HG02759 (cell line): Measurements from ENCODE around the gene SCYGR8.
"Not testable (repeated sequence)": the region's sequence is repeated elsewhere in the genome, so short reads cannot be mapped to it uniquely, and the experiment has no call there.

ENCODE experiments used
- ATAC-seq: cut with Tn5 transposase; IDR thresholded peaks from one replicate; pipeline ENCODE4 v1.9.1; 2021; ENCODE audit warnings: mild to moderate bottlenecking, moderate library complexity; ENCODE audit not compliant: unreplicated experiment

SCYGR8 gene, protein sequence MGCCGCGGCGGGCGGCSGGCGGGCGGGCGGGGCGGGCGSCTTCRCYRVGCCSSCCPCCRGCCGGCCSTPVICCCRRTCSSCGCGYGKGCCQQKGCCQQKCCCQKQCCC

DNA sequence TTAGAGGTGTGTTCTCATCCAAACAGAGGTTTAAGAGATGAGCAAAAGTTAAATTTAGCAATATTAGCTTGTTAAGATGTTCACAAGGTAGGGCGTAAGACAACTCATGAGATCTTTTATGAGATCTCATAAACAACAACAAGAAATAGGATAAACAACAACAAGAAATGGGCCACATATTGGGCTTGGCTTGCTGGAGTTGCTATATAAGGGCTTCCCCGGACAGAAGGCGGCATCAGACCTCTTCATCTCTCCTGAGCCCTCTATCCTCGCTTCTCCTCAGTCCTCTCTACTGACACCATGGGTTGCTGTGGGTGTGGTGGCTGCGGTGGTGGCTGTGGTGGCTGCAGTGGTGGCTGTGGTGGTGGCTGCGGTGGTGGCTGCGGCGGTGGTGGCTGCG, at the start of gene SCYGR8:
Gene SCYGR8 (plus strand): TSS at position 301 of the 400 bp plus-strand sequence. CDS start 0 bp downstream, at position 301.
- ATAC-seq = no peak

DNA sequence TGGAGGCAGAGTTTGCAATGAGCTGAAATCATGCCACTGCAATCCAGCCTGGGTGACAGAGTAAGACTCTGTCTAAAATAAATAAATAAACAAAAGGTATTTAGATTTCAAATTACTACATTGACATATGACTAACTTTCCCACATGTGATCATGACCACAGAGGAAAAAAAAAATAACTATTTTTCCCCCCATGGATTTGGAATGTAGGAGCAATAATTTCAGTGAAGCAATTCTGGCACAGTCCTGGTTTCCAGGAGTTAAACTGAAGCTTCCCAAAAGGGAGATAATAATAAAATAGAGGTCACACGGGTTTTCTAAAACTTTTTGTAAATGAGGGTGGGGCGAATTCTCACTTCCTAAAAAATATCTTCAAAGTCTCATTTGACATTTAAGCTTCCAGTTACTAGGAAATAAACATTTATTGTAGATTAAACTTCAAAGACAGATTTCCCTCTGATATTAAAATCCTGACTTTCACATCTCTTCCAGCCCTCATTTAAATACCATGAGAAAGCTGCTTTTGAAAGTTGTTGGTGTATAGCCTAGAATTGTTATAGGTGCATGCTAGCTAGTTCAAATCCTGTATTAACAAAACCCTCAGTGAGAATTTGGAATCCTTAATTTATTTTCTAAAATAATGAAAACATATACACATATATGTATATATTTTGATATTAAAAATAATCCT, 48.6 kb upstream of the SCYGR8 start:
- no peak for ATAC-seq

DNA sequence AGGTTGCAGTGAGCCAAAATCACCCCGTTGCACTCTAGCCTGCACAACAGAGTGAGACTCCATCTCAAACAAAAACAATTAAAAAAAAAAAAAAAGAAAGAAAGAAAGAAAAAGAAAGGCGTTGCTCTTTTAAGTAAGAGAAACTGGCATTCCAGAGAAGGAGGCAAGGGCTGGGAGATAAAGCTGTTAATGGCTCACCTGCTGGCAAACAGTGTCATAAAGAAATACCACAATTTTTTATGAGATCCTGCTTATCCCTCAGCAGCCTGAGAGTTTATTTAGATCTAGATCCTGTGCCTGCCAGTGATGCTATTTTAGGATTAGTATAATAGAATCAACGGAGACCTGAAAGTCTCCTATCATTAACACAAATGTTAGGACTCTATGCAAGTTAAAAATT, 44.1 kb upstream of the SCYGR8 start:
- no peak for ATAC-seq

DNA sequence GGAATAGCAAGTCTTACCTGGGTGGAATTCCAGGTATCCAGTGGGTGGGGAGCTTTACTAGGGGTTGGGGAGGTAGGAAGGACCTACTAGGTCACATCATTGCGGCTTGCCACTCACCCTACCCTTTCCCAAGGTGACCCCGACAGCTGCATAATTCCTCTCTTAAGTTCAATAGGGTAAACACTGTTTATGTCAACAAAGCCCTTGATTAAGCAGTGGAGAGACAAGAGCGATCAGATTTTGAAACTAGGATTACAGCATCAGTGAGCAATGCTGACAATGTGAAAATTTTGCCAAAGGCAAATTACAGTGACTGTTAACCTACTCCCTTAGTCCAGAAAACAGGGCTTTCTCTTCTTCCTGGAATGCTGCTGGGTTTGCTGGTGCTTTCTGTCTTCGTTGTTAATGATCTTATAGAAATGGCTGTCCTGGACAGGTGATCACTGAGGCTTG, 42.4 kb upstream of the SCYGR8 start:
- no peak for ATAC-seq

DNA sequence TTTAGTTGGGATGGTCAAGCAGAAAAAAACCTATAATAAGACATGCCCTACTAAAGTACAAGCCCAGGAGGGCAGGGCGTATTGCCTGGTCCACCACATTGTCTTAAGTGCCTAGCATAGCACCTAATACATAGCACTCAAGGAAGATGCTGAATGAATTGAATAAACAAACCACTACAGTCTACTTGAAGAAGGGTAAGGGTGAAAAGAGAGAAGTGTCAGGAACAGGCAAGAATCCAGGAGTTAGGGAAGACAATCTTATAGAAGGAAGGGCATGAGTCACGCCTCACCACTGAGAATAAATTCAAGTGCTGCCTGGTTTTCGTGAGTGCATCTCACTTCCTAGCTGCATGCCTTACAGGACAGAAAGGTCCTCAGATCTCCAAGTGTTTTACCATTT, 41.7 kb upstream of the SCYGR8 start:
- ATAC-seq = no peak

DNA sequence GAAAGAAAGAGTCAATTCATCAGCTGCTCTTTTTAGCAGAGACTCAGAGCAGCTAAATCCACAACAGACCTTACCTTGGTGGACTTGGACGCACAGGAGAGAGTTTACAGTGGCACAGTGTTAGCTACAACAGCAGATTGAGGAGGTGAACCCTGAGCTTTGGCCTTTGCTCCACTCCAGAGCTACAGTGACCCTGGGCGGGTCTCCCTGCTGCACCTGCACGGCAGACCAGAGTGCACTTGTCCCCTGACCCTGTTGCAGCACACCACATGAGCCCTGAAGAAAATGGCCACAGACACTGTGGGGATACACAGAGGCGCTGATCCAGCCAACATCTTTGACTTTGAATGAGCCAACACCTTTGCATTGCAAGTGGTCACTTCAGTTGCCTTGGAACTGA, 38.8 kb upstream of the SCYGR8 start:
- no peak for ATAC-seq

DNA sequence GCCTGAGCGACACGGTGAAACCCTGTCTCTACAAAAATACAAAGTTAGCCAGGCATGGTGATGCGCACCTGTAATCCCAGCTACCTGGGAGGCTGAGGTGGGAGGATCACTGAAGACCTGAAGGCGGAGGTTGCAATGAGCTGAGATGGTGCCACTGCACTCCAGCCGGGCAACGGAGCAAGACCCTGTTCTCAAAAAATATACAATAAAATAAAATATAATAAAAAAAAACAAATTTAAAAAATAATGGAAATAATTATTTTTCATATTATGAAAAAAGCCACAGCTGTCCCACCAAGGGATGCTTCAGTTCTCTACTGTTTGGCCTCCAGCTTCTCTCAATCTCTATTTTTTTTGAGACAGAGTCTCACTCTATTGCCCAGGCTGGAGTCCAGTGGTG, 38.3 kb upstream of the SCYGR8 start:
- ATAC-seq = no peak

DNA sequence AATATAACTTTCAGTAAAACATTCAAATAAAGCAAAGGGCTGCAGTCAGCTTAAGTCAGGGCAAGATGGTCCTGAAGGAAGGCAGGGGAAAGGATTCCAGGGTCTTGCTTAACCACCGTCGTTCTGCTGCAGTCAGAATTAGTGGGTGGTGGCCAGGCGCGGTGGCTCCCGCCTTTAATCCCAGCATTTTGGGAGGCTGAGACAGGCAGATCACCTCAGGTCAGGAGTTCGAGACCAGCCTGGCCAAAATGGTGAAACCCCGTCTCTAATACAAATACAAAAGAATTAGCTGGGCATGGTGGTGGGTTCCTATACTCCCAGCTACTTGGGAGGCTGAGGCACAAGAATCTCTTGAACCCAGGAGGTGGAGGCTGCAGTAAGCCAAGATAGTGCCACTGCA, 34.7 kb upstream of the SCYGR8 start:
- ATAC-seq = no peak

DNA sequence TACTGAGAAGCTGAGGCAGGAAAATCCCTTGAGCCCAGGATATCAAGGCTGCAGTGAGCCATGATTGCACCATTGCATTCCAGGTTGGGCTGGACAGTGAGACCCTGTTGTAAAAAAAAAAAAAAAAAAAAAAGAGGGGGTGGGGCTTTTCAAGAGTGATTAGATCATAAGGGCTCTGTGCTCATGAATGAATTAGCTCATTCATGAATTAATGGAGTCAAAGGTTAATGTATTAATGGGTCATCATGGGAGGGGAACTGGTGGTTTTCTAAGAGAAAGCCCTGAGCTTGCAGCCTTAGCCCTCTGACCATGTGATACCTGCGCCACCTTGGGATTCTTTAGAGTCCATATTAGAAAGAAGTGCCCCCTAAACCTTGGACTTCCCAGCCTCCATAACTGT, 32.4 kb upstream of the SCYGR8 start:
- no peak for ATAC-seq

DNA sequence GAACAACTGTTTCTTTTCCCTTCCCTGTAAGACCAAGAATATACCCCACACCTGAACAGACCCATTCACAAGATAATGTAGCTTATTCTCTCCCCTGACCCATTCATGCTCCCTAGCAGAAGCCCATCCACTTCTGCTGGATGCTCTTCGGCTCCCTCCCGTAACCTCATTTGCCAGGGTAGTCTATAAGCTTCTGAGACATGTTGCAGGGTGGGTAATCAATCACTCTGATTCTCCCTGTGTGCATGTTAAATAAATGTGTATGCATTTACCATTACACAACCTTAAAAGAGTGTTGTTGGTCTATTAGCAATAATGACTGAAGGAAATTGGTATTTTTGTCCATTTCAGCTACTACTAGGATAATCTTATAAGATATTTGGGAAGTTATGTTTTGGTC, 29.2 kb upstream of the SCYGR8 start:
- no peak for ATAC-seq

DNA sequence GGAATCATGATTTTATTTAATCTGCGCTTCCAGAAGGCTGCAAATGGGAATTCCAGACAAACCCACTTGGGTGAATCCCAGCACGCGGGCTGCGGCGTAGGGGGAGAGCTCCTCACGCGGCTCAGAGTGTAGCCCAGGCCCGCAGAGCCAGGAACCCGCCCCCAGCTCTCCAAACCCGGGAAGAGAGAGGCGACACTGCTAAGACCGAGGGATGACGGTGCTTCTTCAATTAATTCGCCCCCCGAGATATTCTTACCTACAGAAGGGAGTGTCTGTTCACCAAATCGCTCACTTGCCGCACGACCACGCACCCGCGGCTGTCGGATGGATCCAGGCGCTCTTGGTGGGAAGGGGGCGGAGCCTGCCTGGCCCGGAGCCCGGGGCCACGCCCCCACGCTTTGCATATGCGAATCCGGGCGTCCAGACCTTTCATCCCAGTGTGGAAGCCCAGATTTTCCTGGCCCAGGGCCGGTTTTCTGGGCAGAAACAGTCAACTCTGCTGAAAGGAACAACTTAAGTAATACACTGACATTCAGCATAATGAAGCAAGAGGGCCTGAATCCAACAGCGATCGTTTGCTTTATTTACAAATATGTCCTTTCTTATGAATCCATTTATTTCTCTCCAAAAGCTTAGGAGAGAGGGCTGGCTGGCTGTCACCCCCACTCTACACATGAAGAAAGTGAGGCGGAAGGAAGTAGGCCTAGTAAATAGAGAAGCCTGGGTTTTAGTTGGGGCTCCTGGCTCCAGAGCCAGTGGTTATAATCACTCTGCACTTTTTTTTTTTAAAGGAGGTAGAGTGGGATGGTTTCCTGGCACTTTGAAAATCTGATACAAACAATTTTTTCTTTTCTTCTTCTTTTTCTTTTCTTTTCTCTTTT, 27.8 kb upstream of the SCYGR8 start, which contains the start of gene SLC19A3:
Gene SLC19A3 (minus strand): TSS at position 342 of the 881 bp plus-strand sequence. CDS start 15,710 bp downstream, outside the sequence.
- no peak for ATAC-seq

DNA sequence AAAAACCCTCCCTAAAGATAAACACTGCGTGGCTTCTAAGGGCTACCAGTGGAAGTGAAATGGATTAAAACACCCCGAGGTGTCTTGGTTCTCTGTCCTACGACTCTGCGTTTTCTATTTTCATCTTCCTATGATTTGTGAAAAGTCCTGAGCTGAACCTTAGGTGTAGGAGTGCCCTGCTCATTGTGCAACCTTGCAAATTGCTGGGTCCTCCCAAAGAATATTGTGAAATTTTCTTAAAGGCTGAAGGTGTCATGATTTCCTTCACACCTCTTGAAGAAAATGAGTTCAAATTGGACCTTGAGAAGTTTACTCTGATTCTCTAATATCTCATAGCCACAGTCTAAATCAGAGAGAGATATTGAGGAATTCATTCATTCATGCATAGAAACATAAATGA, 26.1 kb upstream of the SCYGR8 start:
- ATAC-seq = no peak

DNA sequence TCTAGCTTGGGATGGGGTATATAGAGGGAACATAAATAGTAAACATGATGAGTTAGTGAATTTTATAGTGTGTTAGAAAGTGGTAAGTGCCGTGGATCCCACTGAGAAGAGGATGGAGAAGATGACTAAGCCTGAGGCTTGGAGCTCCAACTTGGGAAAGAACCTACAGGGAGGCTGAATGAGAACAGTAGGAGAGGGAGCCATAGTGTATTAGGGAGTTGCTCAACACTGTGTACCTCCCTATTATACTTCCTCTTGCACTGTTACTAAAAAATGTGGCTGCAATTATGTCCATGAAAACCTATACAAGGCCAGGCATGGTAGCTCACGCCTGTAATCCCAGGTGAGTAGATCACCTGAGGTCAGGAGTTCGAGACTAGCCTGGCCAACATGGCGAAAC, 25.0 kb upstream of the SCYGR8 start:
- ATAC-seq = no peak

DNA sequence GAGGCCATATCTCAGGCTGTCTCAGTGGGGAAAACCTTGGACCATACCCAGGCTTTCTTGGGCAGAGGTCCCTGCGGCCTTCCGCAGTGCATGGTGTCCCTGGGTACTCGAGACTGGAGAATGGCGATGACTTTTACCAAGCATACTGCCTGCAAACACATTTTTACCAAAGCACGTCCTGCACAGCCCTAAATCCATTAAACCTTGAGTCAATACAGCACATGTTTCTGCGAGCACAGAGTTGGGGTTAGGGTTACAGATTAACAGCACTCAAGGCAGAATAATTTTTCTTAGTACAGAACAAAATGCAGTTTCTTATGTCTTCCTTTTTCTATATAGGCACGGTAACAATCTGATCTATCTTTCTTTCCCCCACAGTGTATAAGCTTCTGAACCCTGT, 22.9 kb upstream of the SCYGR8 start:
- ATAC-seq = not testable (repeated sequence)

DNA sequence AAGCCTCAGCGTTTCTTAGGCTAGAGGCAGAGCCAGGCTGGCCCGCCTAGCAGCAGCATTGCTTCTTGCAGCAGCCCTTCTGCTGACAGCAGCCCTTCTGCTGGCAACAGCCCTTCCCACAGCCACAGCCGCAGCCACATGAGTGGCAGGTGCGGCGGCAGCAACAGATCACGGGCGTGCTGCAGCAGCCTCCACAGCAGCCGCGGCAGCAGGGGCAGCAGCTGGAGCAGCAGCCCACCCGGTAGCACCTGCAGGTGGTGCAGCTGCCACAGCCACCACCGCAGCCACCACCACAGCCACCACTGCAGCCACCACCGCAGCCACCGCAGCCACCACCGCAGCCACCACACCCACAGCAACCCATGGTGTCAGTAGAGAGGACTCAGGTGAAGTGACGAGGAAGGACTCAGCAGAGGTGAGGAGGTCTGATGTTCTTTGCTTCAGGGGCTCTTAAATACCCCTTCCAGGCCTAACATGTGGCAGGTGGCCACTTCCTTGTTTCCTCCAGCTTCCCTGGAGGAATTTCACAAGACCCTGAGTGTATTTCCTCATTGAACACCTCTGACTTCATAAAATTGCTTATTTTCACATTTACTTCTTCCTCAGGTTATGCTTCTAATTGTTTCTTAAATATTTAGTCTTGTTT, 21.2 kb upstream of the SCYGR8 start, which contains the start of gene SCYGR6:
Gene SCYGR6 (minus strand): TSS at position 364 of the 646 bp plus-strand sequence. CDS start 0 bp downstream, at position 364.
- ATAC-seq = no peak

DNA sequence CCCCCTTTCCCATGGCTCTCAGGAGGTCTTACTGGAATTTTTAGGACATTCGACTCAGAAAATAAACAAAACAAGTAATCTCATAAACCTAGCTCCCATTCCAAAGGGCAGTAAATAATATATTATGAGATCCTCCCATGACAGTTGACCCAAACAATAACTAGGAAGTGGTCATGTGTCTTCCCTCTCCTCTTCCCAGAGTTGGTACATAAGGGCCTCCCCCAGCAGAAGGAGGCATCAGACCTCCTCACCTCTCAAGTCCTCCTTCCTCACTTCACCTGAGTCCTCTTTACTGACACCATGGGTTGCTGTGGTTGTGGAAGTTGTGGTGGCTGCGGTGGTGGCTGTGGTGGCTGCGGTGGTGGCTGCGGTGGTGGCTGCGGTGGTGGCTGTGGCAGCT, 17.7 kb upstream of the SCYGR8 start, which contains the start of gene SCYGR7:
Gene SCYGR7 (plus strand): TSS at position 301 of the 400 bp plus-strand sequence. CDS start 0 bp downstream, at position 301.
- no peak for ATAC-seq

DNA sequence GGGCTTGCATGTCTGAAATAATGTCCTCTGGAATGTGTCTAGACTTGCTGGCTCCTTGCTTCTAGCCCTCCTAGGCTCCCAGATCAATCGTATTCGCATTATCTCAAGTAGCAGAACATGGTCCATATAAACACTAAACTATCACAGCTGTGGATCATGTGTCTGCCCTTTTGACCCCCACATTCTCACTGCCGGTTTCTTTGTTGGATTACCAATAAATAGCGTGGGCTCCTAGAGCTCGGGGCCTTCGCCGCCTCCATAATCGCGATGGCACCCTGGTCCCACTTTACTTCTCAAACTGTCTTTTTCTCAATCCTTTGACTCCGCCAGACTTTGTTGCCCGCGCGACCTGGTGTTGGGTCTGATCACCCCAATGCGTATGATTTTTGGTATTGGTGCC, 6.3 kb upstream of the SCYGR8 start:
- ATAC-seq = no peak

DNA sequence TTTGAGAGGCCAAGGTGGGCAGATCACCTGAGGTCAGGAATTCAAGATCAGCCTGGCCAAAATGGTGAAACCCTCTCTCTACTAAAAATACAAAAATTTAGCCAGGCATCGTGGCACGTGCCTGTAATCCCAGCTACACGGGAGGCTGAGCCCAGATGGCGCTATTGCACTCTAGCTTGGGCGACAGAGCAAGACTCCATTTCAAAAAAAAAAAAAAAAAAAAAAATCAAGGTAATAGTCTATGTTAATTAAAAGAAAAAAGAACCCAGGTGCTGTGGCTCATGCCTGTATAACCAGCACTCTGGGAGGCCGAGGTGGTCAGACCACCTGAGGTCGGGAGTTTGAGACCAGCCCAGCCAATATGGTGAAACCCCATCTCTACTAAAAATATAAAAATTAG, 5.0 kb upstream of the SCYGR8 start:
- not testable (repeated sequence) for ATAC-seq

DNA sequence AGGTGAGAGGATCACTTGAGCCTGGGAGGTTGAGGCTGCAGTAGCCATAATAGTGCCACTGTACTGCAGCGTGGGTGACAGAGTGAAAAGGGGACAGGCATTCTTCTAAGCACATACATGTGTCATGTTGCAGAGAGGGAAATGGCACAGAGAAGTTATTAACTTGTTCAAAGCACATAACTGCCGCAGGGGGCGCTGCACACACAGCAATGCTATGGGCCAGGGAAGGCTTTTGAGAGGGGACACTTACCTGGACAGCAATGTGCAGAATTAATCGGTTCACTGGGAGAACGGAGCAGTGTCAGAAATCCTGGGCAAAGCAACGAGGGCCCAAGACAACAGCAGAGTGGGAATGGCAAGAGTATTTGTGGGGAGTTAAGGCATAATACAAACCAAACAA, 2.4 kb downstream of the SCYGR8 start:
- no peak for ATAC-seq

DNA sequence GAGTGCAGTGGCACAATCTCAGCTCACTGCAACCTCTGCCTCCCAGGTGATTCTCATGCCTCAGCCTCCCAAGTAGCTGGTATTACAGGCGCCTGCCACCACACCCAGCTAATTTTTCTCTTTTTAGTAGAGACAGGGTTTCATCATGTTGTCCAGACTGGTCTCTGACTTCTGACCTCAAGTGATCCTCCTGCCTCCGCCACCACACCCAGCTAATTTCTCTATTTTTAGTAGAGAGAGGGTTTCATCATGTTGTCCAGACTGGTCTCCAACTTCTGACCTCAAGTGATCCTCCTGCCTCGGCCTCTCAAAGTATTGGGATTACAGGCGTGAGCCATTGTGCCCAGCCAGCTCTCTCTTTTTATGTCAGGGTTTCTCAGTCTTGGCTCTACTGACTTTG, 10.6 kb downstream of the SCYGR8 start:
- not testable (repeated sequence) for ATAC-seq
